ENCODE data around the gene RIC8A. TPM values are rescaled to one million over a fixed set of nuclear protein-coding genes. Genes with fewer than 3 reads are reported as not detected.
"Not testable (repeated sequence)": the region's sequence is repeated elsewhere in the genome, so short reads cannot be mapped to it uniquely, and the experiment has no call there.

The RIC8A gene
- total RNA-seq, 1 donor from 2014 or later = 45.0 TPM

DNA sequence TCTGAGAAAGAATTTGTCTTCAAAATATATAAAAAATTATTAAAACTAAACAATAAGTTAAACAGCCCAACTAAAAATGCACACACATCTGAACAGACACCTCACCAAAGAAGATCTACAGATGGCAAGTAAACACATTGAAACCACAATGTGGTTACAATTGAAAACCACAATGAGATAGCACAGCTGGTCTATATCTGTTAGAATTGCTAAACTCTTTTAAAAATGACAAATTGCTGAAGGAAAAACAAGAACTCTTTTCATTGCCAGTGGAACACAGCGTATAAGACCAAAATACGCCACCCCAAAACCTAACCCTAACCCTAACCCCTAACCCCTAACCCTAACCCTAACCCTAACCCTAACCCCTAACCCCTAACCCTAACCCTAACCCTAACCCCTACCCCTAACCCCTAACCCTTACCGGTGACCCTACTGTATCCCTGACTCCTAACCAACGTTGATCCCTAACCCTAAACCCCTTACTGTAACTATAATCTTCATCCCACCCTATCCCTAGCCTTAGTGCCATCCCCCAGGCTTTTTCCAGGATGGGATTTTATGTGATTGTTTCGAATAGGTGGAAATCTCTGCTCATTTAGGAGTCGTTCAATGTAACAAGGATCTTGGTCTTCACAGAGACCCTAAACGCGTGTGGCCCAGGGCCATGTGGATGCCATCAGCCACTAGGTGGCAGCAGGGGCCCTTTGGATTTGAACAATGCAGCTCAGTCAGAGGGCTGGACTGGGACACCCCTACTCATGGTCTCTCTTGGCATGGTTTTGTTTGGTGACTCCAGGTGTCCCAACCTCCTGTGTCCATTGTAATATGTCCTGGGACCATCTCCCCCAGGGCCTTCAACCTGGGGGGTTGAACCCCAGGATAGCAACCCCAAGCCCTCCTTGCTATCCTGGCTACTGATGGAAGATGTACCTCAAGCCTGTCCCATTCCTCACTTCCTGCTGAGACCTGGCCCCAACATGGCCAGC is 15.7 kb upstream of the RIC8A start:
- TF ChIP-seq, protein P1, sequence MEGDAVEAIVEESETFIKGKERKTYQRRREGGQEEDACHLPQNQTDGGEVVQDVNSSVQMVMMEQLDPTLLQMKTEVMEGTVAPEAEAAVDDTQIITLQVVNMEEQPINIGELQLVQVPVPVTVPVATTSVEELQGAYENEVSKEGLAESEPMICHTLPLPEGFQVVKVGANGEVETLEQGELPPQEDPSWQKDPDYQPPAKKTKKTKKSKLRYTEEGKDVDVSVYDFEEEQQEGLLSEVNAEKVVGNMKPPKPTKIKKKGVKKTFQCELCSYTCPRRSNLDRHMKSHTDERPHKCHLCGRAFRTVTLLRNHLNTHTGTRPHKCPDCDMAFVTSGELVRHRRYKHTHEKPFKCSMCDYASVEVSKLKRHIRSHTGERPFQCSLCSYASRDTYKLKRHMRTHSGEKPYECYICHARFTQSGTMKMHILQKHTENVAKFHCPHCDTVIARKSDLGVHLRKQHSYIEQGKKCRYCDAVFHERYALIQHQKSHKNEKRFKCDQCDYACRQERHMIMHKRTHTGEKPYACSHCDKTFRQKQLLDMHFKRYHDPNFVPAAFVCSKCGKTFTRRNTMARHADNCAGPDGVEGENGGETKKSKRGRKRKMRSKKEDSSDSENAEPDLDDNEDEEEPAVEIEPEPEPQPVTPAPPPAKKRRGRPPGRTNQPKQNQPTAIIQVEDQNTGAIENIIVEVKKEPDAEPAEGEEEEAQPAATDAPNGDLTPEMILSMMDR (IDR thresholded peaks at IDR 0.05) = peak; percentile 15

DNA sequence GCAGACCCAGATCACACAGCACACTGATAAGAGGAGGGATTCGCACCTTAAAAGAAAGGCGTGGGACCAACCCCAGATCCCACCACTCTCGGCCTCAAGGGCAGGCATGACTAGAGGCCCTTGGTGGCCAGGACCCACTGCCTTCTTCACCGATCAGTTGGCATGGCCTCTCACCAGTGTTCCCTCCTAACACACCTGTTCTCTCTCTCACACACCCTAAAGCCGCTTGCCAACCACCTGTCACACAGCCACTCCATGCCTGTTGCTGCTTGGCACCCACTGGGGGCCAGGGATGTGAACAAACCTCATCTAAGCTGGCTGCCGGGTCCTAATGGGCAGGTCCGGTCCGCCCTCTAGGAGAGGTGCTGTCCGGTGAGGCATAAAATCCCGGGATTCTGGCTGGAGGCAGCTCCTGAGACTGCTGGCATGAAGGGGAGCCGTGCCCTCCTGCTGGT is 14.8 kb upstream of the RIC8A start, which contains the start of gene SCGB1C1:
Gene SCGB1C1, plus strand, starts transcription at position 405 of the 455 bp plus-strand sequence. Its CDS starts 22 bp downstream, at position 427.
- not testable (repeated sequence) for H3K4me3 Mint-ChIP-seq; H3K79me2 ChIP-seq (ENCODE audit: low read depth); H3K36me3 Mint-ChIP-seq

More for the DNA sequence above, 15.7 kb upstream of the RIC8A start:
- not testable (repeated sequence) for H3K27me3 ChIP-seq; H3K9ac ChIP-seq; H3K36me3 Mint-ChIP-seq; H3K4me2 ChIP-seq; H3K4me3 Mint-ChIP-seq; H3K79me2 ChIP-seq (ENCODE audit: low read depth); H3K27ac ChIP-seq; H3F3A ChIP-seq (ENCODE audit: low read depth); H3K36me3 ChIP-seq; H2AFZ ChIP-seq (replicated peaks); DNase-seq (ENCODE audit: low spot score); H4K20me1 ChIP-seq (ENCODE audit: low read depth); H3K4me1 ChIP-seq; H3K4me1 Mint-ChIP-seq; H3K27ac Mint-ChIP-seq; H3K27me3 Mint-ChIP-seq (ENCODE audit: insufficient read depth, low read depth); H3K9me3 Mint-ChIP-seq; H3K9me3 ChIP-seq (ENCODE audit: low read depth); H3K4me3 ChIP-seq

DNA sequence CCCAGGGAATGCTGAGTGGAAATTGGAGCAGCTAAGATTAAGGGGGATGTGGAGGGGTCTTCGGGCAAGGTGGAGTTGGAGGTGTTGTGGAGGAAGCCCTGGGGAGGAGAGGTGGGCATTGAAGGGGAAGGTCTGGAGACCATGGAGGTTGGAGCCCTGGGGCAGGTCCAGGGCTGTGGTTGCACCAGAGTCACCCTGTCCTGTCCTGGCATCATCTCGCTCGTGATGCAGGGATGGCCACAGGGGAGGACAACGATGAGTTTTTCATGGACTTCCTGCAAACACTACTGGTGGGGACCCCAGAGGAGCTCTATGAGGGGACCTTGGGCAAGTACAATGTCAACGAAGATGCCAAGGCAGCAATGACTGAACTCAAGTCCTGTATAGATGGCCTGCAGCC is 14.0 kb upstream of the RIC8A start:
- not testable (repeated sequence) for H3K27me3 ChIP-seq; H3K4me1 ChIP-seq; H3K4me3 Mint-ChIP-seq; H3K4me1 Mint-ChIP-seq; H3K9me3 Mint-ChIP-seq; H4K20me1 ChIP-seq (ENCODE audit: low read depth); H3K9me3 ChIP-seq (ENCODE audit: low read depth); H3K36me3 ChIP-seq; H3K27ac Mint-ChIP-seq; H3K79me2 ChIP-seq (ENCODE audit: low read depth); H3K27me3 Mint-ChIP-seq (ENCODE audit: insufficient read depth, low read depth); DNase-seq (ENCODE audit: low spot score); H3K4me2 ChIP-seq; H2AFZ ChIP-seq (replicated peaks); H3K36me3 Mint-ChIP-seq; H3F3A ChIP-seq (ENCODE audit: low read depth); H3K27ac ChIP-seq; H3K4me3 ChIP-seq; H3K9ac ChIP-seq

More for the DNA sequence above, 14.8 kb upstream of the RIC8A start, which contains the start of gene SCGB1C1:
- H3K36me3 ChIP-seq; H3F3A ChIP-seq (ENCODE audit: low read depth); H3K4me2 ChIP-seq; H3K4me3 ChIP-seq; H3K9me3 Mint-ChIP-seq; H3K9ac ChIP-seq; H3K9me3 ChIP-seq (ENCODE audit: low read depth); H3K4me1 ChIP-seq; DNase-seq (ENCODE audit: low spot score); H2AFZ ChIP-seq (replicated peaks); H3K4me1 Mint-ChIP-seq; H3K27me3 ChIP-seq; H3K27ac ChIP-seq; H4K20me1 ChIP-seq (ENCODE audit: low read depth); H3K27me3 Mint-ChIP-seq (ENCODE audit: insufficient read depth, low read depth); H3K27ac Mint-ChIP-seq: not testable (repeated sequence)

DNA sequence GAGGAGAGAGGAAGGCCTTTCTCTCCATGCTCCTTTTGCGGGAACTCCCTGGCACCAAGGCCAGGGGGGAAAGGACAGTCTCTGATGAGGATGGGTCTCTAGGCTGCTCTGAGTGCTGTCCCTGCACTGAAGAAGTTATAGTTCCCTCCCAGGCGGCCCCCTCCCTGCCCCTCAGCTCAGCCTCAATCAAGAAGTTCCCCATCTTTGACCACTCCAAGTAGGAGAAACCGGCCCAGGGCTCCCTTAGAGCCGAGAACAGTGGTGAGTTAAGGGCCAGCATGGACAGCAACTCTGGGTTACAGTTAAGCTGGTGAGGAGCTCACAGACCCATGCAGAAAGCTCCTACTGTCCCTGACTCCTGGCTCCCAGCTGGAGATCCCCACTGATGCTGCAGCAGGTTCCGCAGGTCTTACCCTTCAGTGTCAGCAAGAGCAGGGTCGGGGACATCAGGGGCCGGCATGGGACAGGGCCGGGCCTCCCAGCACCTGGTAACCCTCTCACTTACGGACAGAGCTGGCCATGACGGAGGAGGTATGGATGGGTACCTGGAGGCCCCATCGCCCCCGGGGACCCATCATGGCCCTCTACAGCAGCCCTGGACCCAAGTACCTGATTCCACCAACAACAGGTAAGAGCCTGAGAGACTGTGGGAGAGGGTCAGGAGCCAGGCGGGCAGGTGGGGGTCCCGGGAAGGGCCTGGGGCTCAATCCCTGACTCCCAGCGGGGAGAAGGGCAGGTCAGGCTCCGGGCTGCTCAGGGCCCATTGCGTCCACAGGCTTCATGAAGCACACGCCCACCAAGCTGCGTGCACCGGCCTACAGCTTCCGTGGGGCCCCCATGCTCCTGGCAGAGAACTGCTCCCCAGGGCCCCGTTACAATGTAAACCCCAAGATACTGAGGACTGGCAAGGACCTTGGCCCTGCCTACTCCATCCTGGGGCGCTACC is 10.4 kb upstream of the RIC8A start:
- no peak overlapping the region for H2AFZ ChIP-seq (replicated peaks)

More for the DNA sequence above, 10.4 kb upstream of the RIC8A start:
- Histone ChIP-seq H3K9ac (no peak overlapping the region), H3K27me3 (no peaks in the 10 kb centered on the region), H3K79me2 (ENCODE audit: low read depth) (no peaks in the 10 kb centered on the region), H3K4me2 (no peak overlapping the region), H3K36me3 (no peaks in the 10 kb centered on the region), H3K4me3 (no peak overlapping the region), H3K9me3 (ENCODE audit: low read depth) (no peaks in the 10 kb centered on the region), H3F3A (ENCODE audit: low read depth) (no peaks in the 10 kb centered on the region), H3K4me1 (no peaks in the 10 kb centered on the region), H3K27ac (no peak overlapping the region), H4K20me1 (ENCODE audit: low read depth) (no peaks in the 10 kb centered on the region)
- no peaks in the 10 kb centered on the region for H3K27me3 Mint-ChIP-seq (ENCODE audit: insufficient read depth, low read depth)
- no peaks in the 10 kb centered on the region for H3K4me1 Mint-ChIP-seq
- TF ChIP-seq EZH2phosphoT487 (IDR thresholded peaks at IDR 0.05) = no peak
- TF ChIP-seq, protein P1 (IDR thresholded peaks at IDR 0.05) = no peak
- TF ChIP-seq EZH2 (IDR thresholded peaks at IDR 0.05) = no peak
- no peak overlapping the region for H3K4me3 Mint-ChIP-seq
- H3K36me3 Mint-ChIP-seq = no peaks in the 10 kb centered on the region
- no peak for DNase-seq (ENCODE audit: low spot score)
- H3K27ac Mint-ChIP-seq = no peak overlapping the region
- H3K9me3 Mint-ChIP-seq = no peaks in the 10 kb centered on the region
